Skeletal muscle tissue (tissue), 4 donors: ENCODE results near the gene CUL9. TPM values are rescaled to one million over a fixed set of nuclear protein-coding genes. Genes with fewer than 3 reads are reported as not detected.

Experiments
- H3K27ac ChIP-seq: one replicate; pipeline ENCODE4 v1.7.0; 2013; ENCODE audit warnings: mild to moderate bottlenecking, low read depth, low read length, inconsistent platforms
- H3K27me3 ChIP-seq, 3 donors: one replicate each; pipeline ENCODE4 v1.7.0; 2013; ENCODE audit warnings: low read length in 3 of 3; ENCODE audit not compliant: control insufficient read depth in 3 of 3, insufficient read depth in 3 of 3
- H3K36me3 ChIP-seq, 3 donors: one replicate each; pipeline ENCODE4 v1.7.0; 2013; ENCODE audit warnings: low read length in 3 of 3; ENCODE audit not compliant: control insufficient read depth in 3 of 3, insufficient read depth in 3 of 3
- H3K4me1 ChIP-seq, 3 donors: one replicate each; pipeline ENCODE4 v1.7.0; 2013; ENCODE audit warnings: low read length in 3 of 3, mild to moderate bottlenecking in 3 of 3; ENCODE audit not compliant: control insufficient read depth in 3 of 3, insufficient read depth in 3 of 3
- H3K4me3 ChIP-seq, 3 donors: one replicate each; pipeline ENCODE4 v1.7.0; 2013; ENCODE audit warnings: low read length in 3 of 3
- H3K9ac ChIP-seq, 3 donors: one replicate each; pipeline ENCODE4 v1.7.0; 2013; ENCODE audit warnings: low read length in 3 of 3, mild to moderate bottlenecking in 3 of 3, moderate library complexity in 2 of 3, low read depth in 1 of 3
- H3K9me3 ChIP-seq, 3 donors: one replicate each; pipeline ENCODE4 v1.7.0; 2013; ENCODE audit warnings: low read length in 3 of 3; ENCODE audit not compliant: control insufficient read depth in 3 of 3
- total RNA-seq: library from RNA; depleted of rRNA; stranded (reverse); fragments of >200 nt; gene quantifications from one replicate; pipeline ENCODE4 v1.2.3, GENCODE V29; 2014
- donor health status: Osteomylitis.

Gene CUL9
- total RNA-seq, 1 donor from 2014 or later = 11.0 TPM

DNA sequence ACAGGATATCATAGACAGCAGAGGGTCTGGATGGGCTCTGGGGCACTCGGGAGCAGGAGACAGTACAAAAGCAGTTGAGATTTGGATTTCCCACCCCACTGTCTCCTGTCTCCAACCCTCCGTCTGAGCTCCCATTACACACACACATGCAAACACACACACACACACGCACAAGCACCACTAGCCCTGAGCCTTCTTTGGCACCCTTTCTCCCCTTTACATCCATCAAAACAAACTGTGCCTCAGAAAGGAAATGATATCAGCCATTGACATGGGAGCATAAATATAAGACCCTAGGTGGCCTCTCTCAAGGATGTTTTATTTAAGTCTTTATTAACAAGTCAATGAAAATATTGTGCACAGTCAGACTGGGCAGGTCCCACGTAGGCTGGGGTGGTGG lies 78.8 kb downstream of the CUL9 start:
- no peaks in the 10 kb centered on the region for H3K4me1 ChIP-seq
- no peaks in the 10 kb centered on the region for H3K36me3 ChIP-seq

DNA sequence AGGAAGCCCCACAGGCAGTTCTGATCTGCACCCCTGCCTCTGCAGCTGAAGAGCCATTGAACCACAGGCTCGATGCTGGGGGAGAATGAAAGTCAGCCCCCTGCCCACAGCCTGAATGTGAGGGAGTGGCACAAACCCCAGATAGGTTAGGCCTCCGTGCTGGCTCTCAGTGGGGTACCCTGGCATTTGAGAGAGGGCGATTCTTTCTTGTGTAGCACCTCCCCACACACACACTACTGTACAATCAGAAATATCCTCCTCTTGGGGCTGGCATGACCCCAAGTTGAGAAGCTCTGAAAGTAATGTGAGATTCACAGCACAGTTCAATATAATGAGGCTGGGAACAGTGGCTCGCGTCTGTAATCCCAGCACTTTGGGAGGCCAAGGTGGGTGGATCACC lies 79.2 kb downstream of the CUL9 start:
- Histone ChIP-seq H3K9me3 (no peaks in the 10 kb centered on the region), H3K27me3 (peaks cover 2 to 8% (median 7%) of the 10 kb centered on the region in 3 donors), H3K4me1 (no peaks in the 10 kb centered on the region), H3K9ac (no peak overlapping the region), H3K4me3 (no peak overlapping the region), H3K36me3 (no peaks in the 10 kb centered on the region), H3K27ac (no peak overlapping the region)

More for the DNA sequence above, 78.8 kb downstream of the CUL9 start:
- no peaks in the 10 kb centered on the region for H3K9me3 ChIP-seq
- no peak overlapping the region for H3K27ac ChIP-seq
- no peak overlapping the region for H3K9ac ChIP-seq
- H3K27me3 ChIP-seq = peaks cover 2 to 8% (median 8%) of the 10 kb centered on the region in 3 donors
- no peak overlapping the region for H3K4me3 ChIP-seq

DNA sequence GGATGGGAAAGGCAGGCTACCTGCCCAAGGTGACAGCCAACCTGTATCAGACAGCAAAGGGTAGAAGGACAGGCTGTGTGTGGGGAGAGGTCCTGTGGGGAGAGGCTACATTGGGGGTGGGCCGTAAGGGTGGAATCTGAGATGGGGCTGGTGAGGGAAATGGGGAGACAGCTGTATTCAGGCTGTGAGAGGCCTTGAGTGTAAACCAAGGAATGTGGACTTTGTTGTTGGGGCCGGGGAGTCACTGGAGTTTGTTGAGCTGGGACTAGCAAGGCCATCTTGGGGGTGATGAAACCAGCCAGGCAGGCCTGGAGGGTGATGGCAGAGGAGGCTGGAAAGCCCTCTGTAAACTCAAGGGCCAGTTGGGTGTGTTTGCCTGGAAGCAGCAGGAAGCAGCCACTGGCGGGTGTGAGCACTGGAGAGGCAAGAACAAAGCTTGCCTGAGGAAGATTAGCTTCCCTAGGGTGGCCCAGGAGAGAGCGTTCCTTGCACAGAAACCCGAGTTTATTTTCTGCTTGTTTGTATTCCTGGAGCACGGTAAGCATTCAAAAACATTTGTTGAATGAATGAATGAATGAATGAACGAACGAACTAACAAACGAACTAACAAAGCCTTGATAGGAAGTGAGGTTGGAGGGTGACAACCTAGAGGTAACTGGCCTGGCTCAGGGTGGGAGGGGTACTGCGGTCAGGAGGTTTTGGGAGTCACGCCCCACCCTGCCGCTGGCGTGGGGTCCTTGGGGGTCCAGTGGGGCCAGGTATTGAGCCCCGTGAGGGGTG lies 80.2 kb downstream of the CUL9 start:
- Histone ChIP-seq H3K9ac (no peak overlapping the region), H3K4me3 (no peak overlapping the region), H3K9me3 (no peaks in the 10 kb centered on the region), H3K27me3 (peaks cover 1 to 3% (median 2%) of the 10 kb centered on the region in 3 donors), H3K27ac (no peak overlapping the region), H3K36me3 (no peaks in the 10 kb centered on the region), H3K4me1 (no peaks in the 10 kb centered on the region)

DNA sequence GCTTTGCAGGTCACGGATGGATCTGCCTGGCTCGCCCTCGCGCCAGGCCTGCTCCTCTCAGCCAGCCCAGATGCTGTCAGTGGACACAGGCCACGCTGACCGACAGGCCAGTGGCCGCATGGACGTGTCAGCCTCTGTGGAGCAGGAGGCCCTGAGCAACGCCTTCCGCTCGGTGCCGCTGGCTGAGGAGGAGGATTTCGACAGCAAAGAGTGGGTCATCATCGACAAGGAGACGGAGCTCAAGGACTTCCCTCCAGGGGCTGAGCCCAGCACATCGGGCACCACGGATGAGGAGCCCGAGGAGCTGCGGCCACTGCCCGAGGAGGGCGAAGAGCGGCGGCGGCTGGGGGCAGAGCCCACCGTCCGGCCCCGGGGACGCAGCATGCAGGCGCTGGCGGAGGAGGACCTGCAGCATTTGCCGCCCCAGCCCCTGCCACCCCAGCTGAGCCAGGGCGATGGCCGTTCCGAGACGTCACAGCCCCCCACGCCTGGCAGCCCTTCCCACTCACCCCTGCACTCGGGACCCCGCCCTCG lies 80.9 kb downstream of the CUL9 start:
- Histone ChIP-seq H3K4me3 (no peak overlapping the region), H3K27ac (no peak overlapping the region), H3K9me3 (no peaks in the 10 kb centered on the region), H3K9ac (no peak overlapping the region), H3K4me1 (peaks cover 0 to 2% (median 0%) of the 10 kb centered on the region in 3 donors), H3K27me3 (peaks cover 2 to 3% (median 3%) of the 10 kb centered on the region in 3 donors), H3K36me3 (no peaks in the 10 kb centered on the region)

DNA sequence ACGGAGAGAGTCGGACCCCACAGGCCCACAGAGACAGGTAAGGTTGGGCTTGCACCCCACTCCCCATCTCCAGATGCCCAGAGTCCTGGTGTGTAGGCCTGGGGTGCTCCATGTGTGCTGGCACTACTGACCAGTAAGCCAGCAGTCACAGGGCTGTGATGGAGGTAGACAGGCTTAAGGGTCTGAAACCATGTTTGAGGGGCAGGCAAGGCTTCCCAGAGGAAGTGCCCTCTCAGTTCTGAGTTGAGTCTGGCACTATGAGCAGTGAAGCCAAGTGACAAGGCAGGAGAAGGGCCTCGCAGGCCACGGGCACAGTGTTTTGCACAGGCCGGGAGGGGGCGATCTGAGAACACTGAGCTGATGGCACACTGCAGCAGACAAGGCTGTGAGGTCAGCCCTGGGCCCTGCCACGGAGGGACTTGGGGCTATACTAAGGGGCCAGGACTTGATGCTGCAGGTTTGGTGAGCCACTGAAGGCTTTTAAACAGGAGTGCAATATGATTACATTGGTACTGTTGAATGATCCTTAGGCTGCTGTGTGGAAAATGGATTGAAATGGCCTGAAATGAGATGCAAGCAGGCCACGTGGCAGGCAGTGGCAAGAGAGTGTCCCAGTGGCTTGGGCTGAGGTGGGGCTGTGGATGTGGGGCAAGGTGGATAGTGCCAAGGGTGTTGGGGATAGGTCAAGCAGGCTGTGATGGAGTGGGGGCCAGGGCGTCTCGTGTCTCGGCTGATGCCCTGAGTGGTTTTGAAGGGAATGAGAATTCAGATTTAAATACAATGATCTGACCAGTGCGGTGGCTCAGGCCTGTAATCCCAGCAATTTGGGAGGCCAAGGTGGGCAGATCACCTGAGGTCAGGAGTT lies 81.5 kb downstream of the CUL9 start:
- peak overlapping the region in 1 of 3 donors; percentile 33 for H3K9ac ChIP-seq
- peaks cover 2 to 3% (median 3%) of the 10 kb centered on the region in 3 donors for H3K27me3 ChIP-seq
- H3K9me3 ChIP-seq = no peaks in the 10 kb centered on the region
- H3K4me3 ChIP-seq = no peak overlapping the region
- H3K36me3 ChIP-seq = no peaks in the 10 kb centered on the region
- peaks cover 3 to 9% (median 5%) of the 10 kb centered on the region in 3 donors for H3K4me1 ChIP-seq
- no peak overlapping the region for H3K27ac ChIP-seq

DNA sequence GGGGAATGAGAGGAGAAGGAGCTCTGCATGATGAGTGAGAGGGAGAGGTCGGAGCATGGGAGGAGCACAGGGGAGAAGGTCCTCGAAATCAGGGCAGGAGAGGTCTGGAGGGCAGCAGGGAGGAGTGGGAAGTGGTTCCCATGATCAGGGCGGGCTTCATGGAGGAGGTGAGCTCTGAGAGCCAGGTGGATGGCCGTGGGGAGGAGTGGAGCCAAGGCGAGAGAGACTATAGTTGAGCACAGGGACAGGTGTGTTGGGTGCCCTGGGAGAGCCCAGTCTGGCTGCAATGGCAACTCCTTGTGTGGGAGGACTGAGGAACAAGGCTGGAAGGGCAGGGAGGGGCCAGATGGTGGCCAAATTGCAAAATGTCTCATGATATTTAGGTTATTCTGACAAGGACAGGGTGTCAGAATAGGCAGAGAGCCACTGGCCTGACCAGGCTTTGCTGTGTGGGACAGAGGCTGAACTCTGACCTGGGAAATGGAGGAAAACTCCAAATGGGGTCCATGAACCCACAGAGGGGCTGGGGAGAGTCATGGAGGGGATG lies 82.7 kb downstream of the CUL9 start:
- H3K27ac ChIP-seq = no peak overlapping the region
- H3K4me1 ChIP-seq = peaks cover 5 to 19% (median 10%) of the 10 kb centered on the region in 3 donors
- no peak overlapping the region for H3K9ac ChIP-seq
- H3K27me3 ChIP-seq = peaks cover 0 to 12% (median 0%) of the 10 kb centered on the region in 3 donors
- no peaks in the 10 kb centered on the region for H3K36me3 ChIP-seq
- no peaks in the 10 kb centered on the region for H3K9me3 ChIP-seq
- no peak overlapping the region for H3K4me3 ChIP-seq

DNA sequence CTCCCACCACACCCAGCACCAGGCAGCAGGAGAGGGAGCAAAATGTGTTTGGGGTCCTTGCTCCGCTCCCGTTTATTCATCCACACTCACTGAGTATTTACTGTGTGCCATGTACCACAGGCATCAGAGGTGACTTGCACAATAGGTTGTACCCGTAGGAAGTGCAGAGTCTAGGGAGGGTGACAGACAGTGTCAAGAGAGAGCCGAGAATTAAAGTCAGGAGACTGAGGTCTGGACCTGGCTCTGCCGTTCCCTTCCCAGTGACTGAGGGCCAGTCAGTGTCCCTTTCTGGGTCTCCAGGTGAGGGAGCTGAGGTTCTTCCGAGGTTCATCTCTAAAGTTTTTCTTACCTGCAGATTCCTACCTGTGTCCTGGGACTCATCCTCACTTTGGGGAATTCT lies 83.6 kb downstream of the CUL9 start:
- peaks cover 5 to 23% (median 10%) of the 10 kb centered on the region in 3 donors for H3K4me1 ChIP-seq
- H3K36me3 ChIP-seq = no peaks in the 10 kb centered on the region
- H3K9me3 ChIP-seq = no peaks in the 10 kb centered on the region
- peaks cover 0 to 20% (median 7%) of the 10 kb centered on the region in 3 donors for H3K27me3 ChIP-seq
- H3K4me3 ChIP-seq = no peak overlapping the region
- H3K9ac ChIP-seq = no peak overlapping the region
- H3K27ac ChIP-seq = no peak overlapping the region

DNA sequence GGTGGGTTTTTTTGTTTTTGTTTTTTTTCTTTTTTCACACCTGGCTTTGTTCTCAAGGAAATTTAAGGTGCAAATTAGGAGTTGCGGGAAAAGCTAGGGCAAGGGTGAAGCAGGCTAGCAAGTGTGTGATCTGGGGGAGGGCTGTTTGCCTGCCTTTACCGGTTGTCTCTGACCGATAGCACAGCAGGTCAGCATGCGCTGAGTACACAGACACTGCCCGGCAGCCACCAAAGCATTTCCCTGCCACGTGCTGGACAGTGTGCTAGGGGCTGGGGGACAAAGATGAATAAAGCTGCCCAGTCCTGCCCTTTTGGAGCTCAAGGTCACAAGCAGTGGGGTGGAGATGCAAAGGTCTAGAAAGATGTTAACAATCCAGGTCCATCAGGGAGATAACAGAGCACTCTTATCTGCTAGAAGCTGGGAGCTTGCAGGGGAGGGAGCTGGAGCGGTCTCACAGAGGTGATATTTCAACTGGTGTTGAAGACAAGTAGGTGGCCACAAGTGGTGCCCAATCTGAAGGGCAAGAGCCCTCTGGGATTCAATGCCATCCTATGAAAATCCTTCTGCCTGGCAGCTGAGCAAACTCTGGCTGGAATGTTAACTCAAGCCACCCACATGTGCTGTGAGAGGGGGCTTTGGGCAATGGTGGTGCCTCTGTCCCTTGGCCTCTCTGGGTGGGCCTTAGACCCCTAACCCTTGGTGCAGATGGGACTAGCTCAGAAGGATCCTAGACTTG lies 85.8 kb downstream of the CUL9 start:
- H3K27me3 ChIP-seq = peaks cover 9 to 34% (median 14%) of the 10 kb centered on the region in 3 donors
- no peaks in the 10 kb centered on the region for H3K9me3 ChIP-seq
- no peaks in the 10 kb centered on the region for H3K36me3 ChIP-seq
- H3K27ac ChIP-seq = peak overlapping the region; percentile 62
- H3K9ac ChIP-seq = no peak overlapping the region
- no peak overlapping the region for H3K4me3 ChIP-seq
- H3K4me1 ChIP-seq = peaks cover 5 to 23% (median 10%) of the 10 kb centered on the region in 3 donors

DNA sequence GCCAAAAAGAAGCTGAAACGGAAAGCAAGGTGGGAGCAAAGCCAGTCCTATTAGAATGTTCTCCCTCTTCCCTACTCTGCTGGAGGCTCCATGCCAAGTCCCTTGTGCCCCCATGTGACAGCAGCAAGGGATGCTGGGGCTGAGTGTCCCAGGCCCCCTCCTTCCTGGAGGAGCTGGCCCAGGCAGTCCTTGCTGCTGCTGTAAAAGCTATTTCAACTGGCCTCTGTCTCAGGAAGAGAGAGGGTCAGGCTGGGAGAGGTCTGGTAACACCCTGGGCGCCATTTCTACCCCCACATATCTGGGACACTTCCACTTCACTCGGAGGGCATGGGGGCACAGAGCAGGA lies 86.3 kb downstream of the CUL9 start:
- H3K4me1 ChIP-seq = peaks cover 5 to 23% (median 10%) of the 10 kb centered on the region in 3 donors
- peak overlapping the region; percentile 62 for H3K27ac ChIP-seq
- peaks cover 9 to 37% (median 14%) of the 10 kb centered on the region in 3 donors for H3K27me3 ChIP-seq
- peak overlapping the region in 1 of 3 donors; percentile 33 for H3K9ac ChIP-seq
- no peaks in the 10 kb centered on the region for H3K9me3 ChIP-seq
- no peak overlapping the region for H3K4me3 ChIP-seq
- no peaks in the 10 kb centered on the region for H3K36me3 ChIP-seq
